HG03060 (cell line): ENCODE data around the gene FRMD5.
"Not testable (repeated sequence)": the region's sequence is repeated elsewhere in the genome, so short reads cannot be mapped to it uniquely, and the experiment has no call there.

Experiments
- ATAC-seq: cut with Tn5 transposase; IDR thresholded peaks from one replicate; pipeline ENCODE4 v1.9.1; 2021; ENCODE audit warnings: low read depth, moderate number of reproducible peaks; ENCODE audit not compliant: unreplicated experiment

FRMD5 gene

GRCh38 chr15:43873651-43874050 is 321.4 kb downstream of the FRMD5 start:
- ATAC-seq: no peak

GRCh38 chr15:43872416-43873020 is 322.6 kb downstream of the FRMD5 start:
- no peak for ATAC-seq

- no peak for ATAC-seq
Measured at GRCh38 chr15:43871835-43872234, 323.2 kb downstream of the FRMD5 start.

- ATAC-seq: no peak
Measured at GRCh38 chr15:43868406-43868805, 326.7 kb downstream of the FRMD5 start.

GRCh38 chr15:43867096-43867495 is 328.0 kb downstream of the FRMD5 start:
- ATAC-seq: no peak

GRCh38 chr15:43866636-43867035 is 328.4 kb downstream of the FRMD5 start:
- ATAC-seq: not testable (repeated sequence)

GRCh38 chr15:43859546-43859945 is 335.5 kb downstream of the FRMD5 start:
- ATAC-seq: no peak

GRCh38 chr15:43854801-43855200 is 340.3 kb downstream of the FRMD5 start:
- ATAC-seq: no peak

- no peak for ATAC-seq
Measured at GRCh38 chr15:43852607-43853006, 342.5 kb downstream of the FRMD5 start.

- ATAC-seq: no peak
Measured at GRCh38 chr15:43851251-43851650, 343.8 kb downstream of the FRMD5 start.

GRCh38 chr15:43845421-43845820 is 349.6 kb downstream of the FRMD5 start:
- ATAC-seq: no peak

GRCh38 chr15:43832485-43832884 is 362.6 kb downstream of the FRMD5 start:
- ATAC-seq: not testable (repeated sequence)

GRCh38 chr15:43831519-43832052 is 363.5 kb downstream of the FRMD5 start:
- ATAC-seq: not testable (repeated sequence)

- not testable (repeated sequence) for ATAC-seq
Measured at GRCh38 chr15:43830691-43831275, 364.3 kb downstream of the FRMD5 start.

GRCh38 chr15:43829951-43830540 is 365.0 kb downstream of the FRMD5 start:
- not testable (repeated sequence) for ATAC-seq

GRCh38 chr15:43828061-43828657 is 366.9 kb downstream of the FRMD5 start:
- no peak for ATAC-seq

- ATAC-seq: no peak
Measured at GRCh38 chr15:43826508-43827341, 368.3 kb downstream of the FRMD5 start, which contains the start of gene WDR76. Gene WDR76 (plus strand): TSS chr15:43827002. CDS start chr15:43827033, 31 bp downstream.

GRCh38 chr15:43826029-43826507 is 369.0 kb downstream of the FRMD5 start:
- ATAC-seq: no peak

- ATAC-seq: not testable (repeated sequence)
Measured at GRCh38 chr15:43825305-43825704, 369.8 kb downstream of the FRMD5 start.
